NCI-H2107 treated with DMSO at 0.1 percent for 48 hours (cell line): Measurements from ENCODE around the gene SEMA7A.
"Not testable (repeated sequence)": the region's sequence is repeated elsewhere in the genome, so short reads cannot be mapped to it uniquely, and the experiment has no call there.

Source experiments
- DNase-seq: peaks from one replicate; lab custom pipeline; 2025; ENCODE audit not compliant: unreplicated experiment; lab: John Stamatoyannopoulos, UW

SEMA7A gene

GRCh38 chr15:74376226-74376625 lies 57.5 kb downstream of the SEMA7A start:
- no peak for DNase-seq

- peak; percentile 40 for DNase-seq
Measured at GRCh38 chr15:74375303-74375693, 58.5 kb downstream of the SEMA7A start.

GRCh38 chr15:74374648-74375302 lies 59.0 kb downstream of the SEMA7A start:
- DNase-seq: no peak

GRCh38 chr15:74373731-74374647 lies 59.8 kb downstream of the SEMA7A start:
- DNase-seq: peak; percentile 66

DNA sequence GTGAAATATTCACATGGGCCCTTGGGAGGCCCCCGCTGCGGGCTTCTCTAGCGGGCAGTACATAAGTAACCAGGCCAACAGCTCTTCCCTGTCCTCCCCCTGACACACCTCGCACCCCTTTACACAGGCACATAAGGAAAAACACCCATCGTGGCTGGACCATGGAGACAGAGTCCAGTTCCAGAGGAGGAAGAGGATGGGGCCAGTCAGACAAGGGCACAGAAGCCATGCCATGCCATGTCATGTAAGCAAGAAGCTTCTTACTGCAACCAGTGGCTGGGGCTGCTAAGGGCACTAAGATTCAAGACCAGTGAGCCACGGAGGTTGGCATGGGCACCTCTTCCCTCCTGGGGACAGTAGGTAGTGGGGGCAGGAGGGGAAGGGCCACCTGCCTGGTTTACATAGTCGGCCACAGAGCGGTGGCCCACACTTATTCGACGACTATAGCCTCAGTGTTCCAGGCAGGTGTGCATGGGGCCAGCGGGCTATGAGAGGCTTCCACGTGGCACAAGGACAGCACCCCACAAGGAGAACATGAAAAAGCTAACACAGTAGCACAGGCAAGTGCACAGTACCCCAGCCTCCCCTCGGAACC lies 60.6 kb downstream of the SEMA7A start:
- no peak for DNase-seq

DNA sequence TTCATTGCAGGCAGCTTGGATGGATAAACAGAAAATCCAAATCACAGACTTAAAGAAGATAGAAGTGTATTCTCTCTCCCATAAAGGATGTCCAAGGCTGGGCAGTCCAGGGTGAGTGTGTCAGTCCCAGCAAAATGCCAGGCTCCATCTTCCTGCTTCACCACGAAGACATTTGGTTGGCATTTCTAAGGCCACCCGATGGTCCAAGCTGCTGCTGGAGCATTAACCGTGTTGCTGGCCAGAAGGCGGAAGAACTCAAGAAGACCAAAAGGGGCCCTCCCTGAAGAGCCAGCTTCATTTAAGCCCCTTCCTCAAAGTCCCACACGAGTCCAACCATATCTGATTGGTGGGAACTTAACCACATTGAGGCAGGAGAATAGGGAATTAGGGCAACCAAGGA lies 63.3 kb downstream of the SEMA7A start:
- no peak for DNase-seq

DNA sequence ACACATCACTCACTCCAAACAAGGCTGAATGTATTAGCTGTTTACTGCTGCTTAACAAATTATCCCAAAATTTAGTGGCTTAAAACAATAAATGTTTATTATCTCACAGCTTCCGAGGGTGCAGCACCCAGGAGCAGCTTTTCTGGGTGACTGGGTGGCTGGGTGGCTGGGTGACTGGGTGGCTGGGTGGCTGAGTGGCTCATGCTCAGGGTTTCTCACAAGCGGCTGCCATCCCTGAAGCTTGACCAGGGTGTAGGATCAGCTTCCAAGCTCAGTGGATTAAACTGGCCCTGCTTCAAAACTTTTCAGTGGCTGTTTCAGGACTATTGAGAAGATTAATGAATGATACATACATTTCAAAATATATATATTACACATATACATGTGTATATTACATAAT lies 64.0 kb downstream of the SEMA7A start:
- no peak for DNase-seq

DNA sequence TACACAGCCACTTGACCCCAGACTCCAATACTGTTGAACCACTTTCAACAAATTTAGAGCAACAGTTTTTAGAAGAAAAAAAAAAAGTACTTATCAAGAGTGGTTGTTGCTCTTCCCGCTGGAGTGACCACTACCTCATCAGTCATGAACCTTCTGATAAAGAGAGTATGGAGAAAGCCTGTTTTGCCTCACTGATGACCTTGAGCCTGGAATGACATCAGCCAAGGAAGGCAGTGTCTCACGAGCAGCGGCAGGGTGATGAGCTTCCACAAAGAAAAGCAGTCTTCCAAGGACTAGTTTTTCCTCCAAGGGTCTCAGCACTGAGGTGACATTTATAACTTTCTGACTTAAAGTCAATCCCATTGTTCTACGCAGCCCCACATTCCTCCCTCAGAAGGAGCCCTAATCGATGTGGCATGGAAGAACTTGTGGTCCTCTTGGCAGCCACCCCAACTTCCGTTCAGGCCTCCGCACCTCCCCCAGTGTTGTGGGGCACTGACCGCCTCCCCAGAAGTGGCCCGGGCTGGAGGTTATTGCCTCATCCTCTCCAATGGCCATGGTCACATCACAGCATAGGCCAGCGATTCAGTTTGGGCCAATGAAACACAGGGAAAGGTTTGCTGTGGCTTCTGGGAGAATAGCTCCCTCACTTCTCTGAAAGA lies 64.5 kb downstream of the SEMA7A start:
- DNase-seq: no peak

DNA sequence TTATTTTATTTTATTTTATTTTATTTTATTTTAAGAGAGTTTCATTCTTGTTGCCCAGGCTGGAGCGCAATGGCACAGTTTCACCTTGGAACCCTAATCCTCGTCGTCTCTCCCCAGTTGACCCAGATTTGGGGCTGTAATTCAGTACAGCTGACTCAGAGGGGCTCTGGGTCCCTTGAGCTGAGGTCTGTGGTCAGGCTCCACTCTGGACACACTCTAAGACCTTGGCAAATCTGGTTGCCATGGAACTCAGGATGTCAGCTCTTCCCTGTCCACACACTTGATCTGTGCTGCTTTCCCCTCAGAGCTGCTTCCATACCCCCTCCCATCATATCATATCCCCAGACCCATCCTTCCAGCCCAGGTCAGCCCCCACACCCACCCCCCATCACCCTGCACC lies 65.6 kb downstream of the SEMA7A start:
- DNase-seq: no peak

DNA sequence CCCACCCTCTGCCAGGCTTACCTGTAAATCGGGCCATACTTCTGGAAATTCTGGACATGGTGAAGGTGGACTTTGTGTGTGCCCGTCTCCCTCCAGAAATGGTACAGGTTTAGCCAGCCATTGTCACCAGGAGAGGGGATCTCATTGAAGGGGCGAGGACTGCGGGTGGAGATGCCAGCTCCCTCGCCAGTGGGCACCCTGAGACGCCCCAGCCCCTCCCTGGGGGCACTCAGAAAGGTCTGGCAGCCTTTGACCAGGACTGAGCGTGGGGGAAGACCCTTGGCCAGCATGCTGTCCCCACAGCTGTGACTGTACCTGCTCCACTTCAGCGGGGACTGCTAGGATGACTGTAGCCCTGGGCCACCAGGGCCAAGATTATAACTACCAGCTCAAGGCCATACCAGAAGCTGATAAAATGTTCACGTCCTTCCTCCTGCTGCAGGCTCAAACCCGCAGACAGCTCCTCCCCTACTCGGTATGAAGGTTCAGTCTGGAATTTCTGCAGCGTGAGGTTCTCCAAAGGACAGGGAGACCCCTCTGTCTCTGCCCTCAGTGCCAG lies 66.4 kb downstream of the SEMA7A start, which contains the start of gene CYP11A1:
TSS of gene CYP11A1 (minus strand) at position 351 of the 559 bp plus-strand sequence. CDS start at position 290, 61 bp downstream.
- no peak for DNase-seq

- no peak for DNase-seq
Measured at GRCh38 chr15:74365598-74366445, 67.9 kb downstream of the SEMA7A start.

DNA sequence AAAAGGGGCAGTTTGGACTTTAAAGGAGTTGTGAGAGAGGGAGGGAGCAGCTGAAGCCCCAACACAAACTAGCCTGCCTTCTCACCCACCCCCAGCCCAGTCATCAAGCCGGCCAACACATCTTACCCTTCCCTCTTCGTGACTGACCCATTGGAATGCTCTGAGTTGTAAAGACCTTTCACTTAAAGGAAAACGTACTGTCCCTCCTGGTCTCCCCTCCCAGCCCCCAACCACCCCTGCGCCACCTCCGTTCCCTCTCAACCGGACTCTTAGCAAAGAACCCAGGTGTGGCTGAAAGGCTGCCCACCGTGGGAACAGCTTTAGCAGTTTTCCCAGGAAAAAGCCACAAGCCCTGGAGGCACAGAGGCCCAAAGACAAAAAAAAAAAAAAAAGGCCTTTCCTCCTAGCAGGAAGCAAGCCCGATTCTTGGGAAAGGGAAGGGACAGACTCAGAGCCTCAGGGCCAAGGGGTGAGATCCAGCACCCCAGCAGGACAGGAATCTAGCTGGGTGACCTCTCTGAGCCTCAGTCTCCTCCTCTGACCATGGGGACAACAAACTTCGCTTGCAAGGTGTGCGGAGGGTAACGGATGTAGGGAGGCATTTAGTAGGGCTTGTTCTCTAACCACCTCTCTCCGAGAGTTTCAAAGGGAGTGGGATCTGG lies 68.7 kb downstream of the SEMA7A start:
- DNase-seq: no peak

DNA sequence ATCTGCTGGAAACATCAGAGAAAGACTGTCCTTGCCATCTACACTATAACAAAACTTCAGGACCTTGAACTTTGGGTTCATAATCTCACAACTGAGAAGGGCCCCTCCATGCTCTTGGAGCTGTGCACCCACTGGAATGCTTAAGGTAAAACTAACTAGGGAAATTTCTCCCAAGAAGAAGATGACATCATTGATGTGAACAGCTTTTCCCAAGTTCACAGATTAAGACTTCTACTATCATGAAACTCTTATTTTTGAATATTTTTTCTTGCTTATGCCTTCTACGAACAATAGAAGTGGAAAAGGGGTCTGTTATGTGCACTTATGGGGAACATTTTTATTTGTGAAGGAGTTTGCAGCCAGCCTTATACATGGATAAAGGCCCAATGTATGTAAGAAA lies 71.3 kb downstream of the SEMA7A start:
- DNase-seq: no peak

DNA sequence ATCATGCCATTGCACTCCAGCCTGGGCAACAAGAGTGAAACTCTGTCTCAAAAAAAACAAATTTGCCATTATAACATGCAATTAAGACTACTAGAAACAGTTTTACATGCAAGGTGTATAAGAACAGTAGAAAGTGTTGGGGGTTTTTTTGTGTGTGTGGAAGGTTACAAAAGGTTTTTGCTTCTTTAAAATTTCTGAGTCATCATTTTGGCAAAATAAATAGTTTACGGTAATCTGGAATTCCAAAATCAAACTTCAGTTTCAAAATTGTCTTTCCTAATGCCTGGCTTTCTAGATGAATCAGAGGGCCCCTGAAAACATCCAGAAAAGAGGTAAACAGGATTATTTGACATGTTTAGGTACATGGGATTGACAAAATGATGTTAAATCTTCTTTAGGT lies 72.9 kb downstream of the SEMA7A start:
- DNase-seq: not testable (repeated sequence)

DNA sequence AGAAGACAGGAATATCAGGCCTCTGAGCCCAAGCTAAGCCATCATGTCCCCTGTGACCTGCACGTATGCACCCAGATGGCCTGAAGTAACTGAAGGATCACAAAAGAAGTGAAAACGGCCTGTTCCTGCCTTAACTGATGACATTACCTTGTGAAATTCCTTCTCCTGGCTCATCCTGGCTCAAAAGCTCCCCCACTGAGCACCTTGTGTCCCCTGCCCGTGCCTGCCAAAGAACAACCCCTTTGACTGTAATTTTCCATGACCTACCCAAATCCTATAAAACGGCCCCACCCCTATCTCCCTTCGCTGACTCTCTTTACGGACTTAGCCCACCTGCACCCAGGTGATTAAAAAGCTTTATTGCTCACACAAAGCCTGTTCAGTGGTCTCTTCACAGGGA lies 74.4 kb downstream of the SEMA7A start:
- DNase-seq: not testable (repeated sequence)
